SKM-1 (cell line): ENCODE data around the gene IFT81.
"Not testable (repeated sequence)": the region's sequence is repeated elsewhere in the genome, so short reads cannot be mapped to it uniquely, and the experiment has no call there.

Source experiments
- DNase-seq: peaks from one replicate; lab custom pipeline; 2025; ENCODE audit not compliant: unreplicated experiment; lab: John Stamatoyannopoulos, UW

IFT81 gene

GRCh38 chr12:110107369-110108281, 16.5 kb upstream of the IFT81 start:
- DNase-seq, result no peak

- no peak for DNase-seq
These were observed 15.7 kb upstream of the IFT81 start for GRCh38 chr12:110108309-110109036.

DNA sequence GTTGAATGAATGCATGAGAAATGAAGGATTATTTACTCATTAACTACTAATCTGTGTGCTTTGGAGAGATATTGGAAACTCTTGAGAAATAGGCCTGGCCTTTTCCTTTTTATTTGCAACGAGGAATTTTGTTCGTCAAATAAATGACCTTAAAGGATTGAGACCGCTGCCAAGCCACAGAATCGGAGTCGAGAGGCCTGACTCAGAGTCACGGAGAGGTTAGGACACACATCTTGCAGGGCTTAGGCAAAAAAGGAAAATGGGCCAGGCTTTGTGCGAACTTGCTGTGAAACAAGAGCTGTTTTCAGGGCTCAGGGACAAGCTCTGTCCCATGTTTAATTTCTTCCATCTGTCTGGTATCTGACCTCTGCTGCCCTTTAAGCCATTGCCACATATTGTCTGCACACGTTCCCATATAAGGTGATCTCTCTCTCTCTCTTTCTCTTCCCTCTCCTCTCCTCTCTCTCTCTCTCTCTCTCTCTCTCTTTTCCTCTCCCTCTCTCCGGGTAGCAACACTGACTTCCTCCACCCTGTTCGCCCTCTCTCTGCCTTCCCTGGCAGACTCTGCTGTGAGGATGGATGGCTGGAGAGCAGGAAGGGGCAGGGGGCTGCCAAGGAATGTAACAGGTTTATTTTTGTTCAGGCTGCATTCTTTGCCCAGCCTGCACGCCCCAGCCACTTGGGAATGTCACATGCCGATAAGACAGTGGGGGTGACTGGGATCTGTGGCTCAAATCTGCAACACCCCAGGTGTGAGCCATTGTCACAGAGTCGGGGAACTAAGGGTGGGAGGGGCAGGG, 14.9 kb upstream of the IFT81 start:
- no peak for DNase-seq

GRCh38 chr12:110109837-110110535, 14.2 kb upstream of the IFT81 start:
- no peak for DNase-seq

DNA sequence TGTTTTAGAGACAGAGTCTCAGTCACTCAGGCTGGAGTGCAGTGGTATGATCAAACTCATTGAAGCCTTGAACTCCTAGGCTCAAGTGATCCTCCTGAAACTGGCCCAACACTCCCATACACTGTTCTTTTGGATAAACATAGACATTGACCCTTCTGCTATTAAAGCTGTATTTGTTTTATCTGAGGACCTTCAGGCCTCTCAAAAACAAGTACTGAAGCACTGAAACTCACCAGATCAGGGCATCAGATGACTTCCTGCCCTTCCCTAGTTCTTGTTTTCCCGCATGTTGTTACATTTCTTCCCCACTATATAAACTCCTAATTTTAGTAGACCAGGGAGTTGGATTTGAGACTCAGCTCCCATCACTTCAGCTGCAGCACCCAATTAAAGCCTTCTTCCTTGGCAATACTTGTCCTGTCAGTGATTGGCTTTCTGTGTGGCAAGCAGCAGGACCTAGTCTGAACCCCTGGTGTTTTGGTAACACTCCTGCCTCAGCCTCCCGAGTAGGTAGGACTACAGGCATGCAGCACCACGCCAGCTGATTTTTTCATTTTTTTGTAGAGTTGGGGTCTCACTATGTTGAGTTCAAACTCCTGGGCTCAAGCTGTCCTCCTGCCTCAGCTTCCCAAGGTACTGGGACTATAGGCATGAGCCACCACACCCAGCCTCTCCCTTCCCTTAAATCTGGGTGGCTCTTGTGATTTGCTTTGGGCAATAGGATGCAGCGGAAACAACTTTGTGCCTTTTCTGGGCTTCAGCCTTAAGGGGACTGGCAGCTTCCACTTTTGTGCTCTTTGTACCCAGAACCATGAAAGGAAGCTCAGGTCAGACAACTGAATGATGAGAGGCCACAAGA, 12.5 kb upstream of the IFT81 start:
- DNase-seq, result no peak

DNA sequence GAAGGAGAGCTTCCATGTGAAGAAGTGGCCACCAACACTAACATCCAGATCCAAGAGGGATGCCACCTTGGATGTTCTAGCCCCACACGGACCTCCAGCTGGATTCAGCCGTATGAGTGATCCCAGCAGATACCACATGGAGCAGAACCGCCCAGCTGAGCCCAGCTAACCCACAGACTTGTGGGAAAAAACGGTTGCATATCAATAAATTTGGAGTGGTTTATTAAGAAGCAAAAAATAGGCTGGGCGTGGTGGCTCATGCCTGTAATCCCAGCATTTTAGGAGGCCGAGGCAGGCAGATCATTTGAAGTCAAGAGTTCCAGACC, 11.9 kb upstream of the IFT81 start:
- DNase-seq, result no peak

DNA sequence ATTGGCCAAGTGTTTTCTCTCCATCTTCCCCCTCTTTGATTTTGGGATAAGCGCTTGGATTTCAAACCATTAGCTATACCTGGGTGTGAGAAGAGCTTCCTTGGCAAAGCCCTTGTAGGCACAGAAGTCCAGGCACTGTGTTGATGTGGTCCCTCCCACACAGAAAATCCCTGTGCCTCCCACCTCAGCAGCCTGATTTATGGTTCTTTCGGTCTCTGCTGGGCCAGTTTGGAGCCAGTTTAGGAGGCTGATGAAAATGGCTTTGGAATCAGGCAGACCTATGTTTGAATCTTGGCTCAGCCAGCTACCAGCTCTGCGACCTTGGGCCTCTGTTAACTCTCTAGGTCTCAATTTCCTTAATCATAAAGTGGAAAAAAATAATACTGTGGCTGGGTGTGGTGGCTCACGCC, 9.6 kb upstream of the IFT81 start:
- no peak for DNase-seq

- DNase-seq, result no peak
These were observed 8.5 kb upstream of the IFT81 start for GRCh38 chr12:110115675-110116074.

DNA sequence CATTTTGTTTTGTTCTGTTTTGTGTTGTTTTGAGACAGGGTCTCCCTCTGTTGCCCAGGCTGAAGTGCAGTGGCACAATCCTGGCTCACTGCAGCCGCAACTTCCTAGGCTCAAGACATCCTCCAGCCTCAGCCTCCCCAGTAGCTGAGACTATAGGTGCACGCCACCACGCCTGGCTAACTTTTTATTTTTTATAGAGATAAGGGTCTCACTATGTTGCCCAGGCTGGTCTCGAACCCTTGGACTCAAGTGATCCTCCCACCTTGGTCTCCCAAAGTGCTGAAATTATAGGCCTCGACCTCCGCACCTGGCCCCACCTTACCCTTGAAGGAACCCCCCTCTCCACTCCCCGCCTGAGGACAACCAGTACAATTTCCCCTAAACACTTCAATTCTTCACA, 7.5 kb upstream of the IFT81 start:
- no peak for DNase-seq

DNA sequence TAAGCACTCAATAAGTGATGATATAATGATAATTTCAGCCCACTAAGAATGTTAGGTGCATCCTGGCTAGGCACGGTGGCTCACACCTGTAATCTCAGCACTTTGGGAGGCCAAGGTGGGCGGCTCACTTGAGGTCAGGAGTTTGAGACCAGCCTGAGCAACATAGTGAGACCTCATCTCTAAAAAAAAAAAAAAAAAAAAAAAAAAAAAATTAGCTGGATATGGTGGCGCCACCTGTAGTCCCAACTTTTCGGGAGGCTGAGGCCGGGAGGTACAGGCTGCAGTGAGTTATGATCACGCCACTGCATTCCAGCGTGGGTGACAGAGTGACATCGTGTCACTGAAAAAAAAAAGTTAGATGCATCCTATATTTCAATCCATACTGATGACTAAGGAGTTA, 6.9 kb upstream of the IFT81 start:
- DNase-seq, result not testable (repeated sequence)

DNA sequence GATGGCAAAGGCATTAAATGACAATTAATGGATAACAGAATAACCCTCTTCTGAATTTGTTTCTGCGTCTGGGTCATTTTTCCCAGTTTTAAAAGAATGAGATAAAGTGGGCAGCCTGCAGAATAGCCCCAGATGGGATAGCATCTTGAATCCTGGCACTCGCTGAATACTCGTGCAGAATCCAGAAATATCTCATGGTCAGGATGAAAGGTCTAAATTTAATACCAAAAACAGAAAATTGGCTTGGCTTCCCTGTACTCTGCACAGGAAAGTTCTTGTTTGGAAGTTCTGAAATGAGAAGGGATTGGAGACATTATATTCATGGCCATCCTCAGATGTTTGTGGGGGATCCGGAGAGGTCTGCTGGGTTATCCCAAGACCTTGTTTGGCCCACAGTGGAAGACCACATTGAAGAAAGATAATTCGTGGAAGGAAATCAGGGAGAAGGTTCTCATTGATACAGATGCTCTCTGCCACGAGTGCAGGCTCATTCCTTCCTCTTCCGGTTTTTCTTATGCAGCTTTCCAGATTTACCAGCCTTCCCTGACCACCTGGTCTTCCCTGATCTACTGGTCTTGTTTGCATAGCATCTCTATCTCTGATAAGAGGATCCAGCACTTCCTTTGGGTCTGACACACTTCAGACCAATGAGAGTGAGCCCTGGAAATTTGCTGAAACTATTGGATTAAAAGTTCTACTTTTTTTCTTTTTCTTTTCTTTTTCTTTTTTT, 6.0 kb upstream of the IFT81 start:
- no peak for DNase-seq

- no peak for DNase-seq
These were observed 1.2 kb upstream of the IFT81 start for GRCh38 chr12:110122929-110123328.

- DNase-seq, result no peak
These were observed 263 bp upstream of the IFT81 start for GRCh38 chr12:110123919-110124268.

- no peak for DNase-seq
These were observed 2.4 kb downstream of the IFT81 start for GRCh38 chr12:110126557-110126956.

GRCh38 chr12:110134691-110135411, 10.7 kb downstream of the IFT81 start:
- DNase-seq, result no peak

- no peak for DNase-seq
These were observed 11.6 kb downstream of the IFT81 start for GRCh38 chr12:110135806-110136205.

DNA sequence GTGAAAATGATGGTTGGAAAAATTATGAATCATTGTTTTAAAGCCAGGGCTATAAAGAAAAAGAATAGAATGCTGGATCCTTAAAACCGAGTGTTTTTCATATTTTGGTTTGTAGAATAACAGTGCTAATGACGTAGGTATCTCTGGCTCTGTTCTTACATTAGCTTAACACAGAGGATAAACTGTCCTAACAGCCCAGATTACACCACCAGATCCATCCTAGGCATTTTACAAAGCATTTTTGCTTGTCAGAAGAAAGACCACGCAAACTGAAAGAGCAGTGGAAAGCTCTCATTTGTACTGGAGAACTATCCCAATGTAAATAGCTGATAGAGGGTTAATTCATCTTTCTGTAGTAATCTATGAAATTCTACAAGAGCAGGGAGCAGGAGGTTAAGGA, 13.6 kb downstream of the IFT81 start:
- no peak for DNase-seq

- DNase-seq, result no peak
These were observed 17.2 kb downstream of the IFT81 start for GRCh38 chr12:110141389-110141788.

- DNase-seq, result no peak
These were observed 22.8 kb downstream of the IFT81 start for GRCh38 chr12:110146986-110147385.
